NCI-H460 (cell line): ENCODE measurements around the gene APPBP2. TPM values are rescaled to one million over a fixed set of nuclear protein-coding genes. Genes with fewer than 3 reads are reported as not detected.
"Not testable (repeated sequence)": the region's sequence is repeated elsewhere in the genome, so short reads cannot be mapped to it uniquely, and the experiment has no call there.

Experiments used
- DNase-seq: peaks from one replicate; pipeline ENCODE4 v3.0.0-alpha.2; 2016; ENCODE audit warnings: low read depth; ENCODE audit errors: extremely low read depth
- total RNA-seq: library from RNA; depleted of rRNA; stranded (reverse); fragments of >200 nt; shearing (Covaris generic); gene quantifications from 2 replicates; pipeline ENCODE4 v1.2.3, GENCODE V29; 2014

Gene APPBP2
- total RNA-seq, 1 experiment from 2014 or later: 21.5 TPM

DNA sequence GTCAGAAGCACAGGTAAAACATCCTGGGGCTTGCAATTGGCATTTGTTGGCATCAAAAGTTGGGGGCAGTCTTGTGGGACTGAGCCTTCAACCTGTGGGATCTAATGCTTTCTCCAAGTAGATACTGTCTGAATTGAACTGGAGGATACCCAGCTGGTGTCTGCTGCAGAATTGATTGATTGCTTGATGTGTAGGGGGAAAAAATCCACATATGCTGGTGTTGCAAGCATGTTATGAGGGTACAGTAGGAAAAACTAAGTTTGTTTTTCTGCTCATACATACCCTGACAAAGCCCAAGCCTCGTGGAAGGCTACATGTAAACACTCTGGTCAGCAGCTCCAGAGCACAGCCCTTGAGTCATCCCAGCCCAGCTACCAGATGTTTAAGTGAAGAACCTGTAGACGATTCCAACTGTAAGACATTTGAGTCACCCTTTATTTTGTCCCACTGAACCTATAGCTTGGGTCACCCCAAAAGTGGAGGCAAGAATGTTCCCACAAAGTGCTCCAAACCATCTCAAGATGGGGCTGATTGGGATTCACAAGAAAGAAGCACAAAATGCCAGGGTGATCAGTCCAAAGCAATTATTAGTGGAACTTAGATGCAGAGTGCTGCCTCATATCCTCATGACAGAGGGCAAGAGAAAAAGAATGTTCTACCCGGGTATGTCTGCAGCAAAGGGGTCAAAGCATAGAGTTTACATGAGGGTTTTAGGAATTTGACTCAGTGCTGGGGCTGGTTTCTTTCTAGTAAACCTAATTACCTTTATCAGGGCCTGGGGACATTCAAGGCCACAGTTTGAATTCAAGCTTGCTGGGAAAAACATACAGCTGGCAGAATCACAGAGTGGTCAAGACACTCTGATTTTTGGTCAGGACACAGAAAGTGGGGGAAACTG lies 9.6 kb upstream of the APPBP2 start:
- no peak for DNase-seq

DNA sequence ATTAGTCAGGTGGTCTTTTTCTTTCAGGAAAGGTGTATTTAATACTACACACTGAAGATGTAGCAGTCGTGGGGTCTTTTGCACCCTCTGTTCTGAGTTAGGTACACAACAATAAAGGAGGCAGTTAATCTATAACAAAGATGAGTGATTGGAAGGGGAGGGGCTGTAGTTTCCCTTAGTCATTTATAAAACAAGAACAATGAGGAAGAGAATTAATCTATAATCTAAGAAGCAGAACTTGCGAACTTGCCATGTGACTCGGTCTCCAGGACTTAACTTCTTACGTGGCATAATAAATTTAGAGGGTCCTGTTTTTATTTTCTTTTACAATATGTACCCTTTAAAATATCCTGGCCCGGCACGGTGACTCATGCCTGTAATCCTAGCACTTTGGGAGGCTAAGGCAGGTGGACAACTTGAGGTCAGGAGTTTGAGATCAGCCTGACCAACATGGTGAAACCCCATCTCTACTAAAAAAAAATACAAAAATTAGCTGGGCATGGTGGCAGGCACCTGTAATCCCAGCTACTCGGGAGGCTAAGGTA lies 8.6 kb upstream of the APPBP2 start:
- DNase-seq: no peak

DNA sequence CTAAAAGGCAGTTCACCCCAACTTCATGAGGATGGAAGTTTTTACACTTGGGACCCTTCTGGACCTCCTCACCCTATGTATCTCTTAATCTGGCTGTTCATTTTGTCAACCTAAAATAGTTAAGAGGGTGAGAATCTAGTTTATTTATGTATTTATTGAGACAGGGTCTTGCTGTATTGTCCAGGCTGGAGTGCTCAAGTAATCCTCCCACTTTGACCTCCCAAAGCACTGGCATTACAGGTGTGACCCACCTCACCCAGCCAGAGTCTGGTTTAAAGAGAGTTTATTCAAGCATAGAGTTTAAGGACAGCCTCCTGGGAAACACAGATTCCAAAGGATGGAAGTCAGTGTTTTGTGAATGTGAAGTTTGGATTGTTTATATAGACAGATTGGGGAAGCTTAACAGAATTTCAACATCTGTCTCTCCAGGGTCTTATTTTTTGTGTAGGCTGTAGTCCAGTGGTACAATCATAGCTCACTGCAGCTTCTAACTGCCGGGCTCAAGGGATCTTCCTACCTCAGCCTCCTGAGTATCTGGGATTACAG lies 8.0 kb upstream of the APPBP2 start:
- DNase-seq: no peak

DNA sequence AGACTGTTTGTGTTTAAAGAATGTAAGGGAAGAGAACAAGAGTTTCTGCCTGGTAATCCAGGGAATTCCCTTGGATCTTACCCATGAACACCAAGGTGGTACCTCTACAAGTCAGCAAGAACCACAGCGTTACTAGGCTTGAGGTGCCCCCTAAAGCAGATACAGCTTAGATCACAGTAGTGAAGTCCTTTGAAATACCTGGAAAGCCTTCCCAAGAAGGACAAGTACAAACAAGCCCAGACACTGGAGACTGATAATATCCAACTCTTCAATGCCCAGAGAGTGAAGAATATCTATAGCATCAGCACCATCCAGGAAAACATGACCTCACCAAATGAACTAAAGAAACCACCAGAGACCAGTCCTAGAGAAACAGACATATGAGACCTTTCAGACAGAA lies 3.8 kb upstream of the APPBP2 start:
- DNase-seq: no peak

DNA sequence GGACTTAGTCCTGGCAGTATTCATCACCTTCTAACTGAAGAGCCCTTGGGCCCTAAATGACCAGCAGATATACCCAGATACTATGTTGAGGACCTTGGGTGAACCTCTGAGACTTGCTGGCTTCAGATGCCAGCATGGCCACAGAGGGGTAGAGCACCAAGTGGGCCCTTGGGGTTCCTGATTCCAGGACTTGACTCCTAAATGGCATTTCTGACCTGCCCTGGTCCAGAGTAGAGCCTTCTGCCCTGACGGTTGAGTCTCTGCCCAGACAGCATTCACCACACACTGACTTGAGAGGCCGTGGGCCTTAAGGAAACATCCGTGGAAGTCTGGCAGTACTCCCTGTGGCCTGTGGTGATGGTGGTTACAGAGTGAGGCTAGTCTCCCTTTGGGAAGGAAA lies 2.8 kb upstream of the APPBP2 start:
- DNase-seq: no peak

DNA sequence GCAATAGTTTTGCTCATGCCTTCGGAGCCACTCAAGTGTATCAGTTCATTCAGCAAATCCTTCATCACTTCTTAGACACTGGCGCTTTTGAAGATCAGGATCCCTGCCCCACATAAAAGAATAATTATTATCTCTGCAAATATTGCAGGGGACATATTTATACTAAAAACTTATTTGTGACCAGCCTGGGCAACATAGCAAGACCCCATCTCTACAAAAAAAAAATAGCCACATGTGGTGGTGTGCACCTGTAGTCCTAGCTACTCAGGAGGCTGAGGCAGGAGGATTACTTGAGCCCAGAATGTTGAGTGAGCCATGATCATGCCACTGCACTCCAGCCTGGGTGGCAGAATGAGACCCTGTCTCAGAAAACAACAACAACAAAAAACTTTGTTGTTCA lies 1.7 kb upstream of the APPBP2 start:
- DNase-seq: no peak

DNA sequence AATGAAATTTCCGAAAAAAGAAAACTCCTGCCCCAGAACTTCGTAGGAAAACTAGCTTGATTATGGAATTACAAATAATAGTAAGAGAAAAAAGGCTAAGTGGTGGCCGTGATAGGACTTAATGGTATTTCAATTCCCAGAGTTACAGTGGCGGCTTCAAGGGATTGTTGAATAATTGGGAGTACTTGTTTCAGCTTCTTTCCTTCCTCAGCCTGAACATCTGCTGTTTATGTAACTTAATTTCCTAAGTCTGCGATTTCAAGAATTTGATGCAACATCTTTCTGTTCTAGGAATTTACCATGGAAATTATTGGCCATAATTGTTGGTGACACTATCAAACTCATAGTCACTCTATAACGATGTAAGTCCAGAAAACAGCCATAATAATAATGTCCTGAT lies 684 bp upstream of the APPBP2 start:
- DNase-seq: no peak

DNA sequence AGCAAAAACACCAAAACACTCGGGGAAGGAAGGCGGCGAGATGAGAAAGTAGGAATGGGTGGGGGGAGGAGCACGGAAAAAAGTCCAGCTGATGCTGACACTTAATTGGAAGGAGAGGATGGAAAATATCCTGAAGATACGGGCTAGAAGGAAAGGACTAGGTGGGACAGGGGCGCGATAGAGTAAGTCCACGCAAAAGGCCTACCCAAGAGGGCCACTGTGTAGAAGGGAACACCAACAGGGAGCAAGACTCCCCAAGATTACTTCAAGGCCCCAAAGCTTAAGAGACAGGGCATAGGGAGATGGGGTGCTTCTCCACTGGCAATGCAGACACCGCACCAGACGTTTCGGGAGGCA lies 736 bp downstream of the APPBP2 start:
- DNase-seq: no peak

DNA sequence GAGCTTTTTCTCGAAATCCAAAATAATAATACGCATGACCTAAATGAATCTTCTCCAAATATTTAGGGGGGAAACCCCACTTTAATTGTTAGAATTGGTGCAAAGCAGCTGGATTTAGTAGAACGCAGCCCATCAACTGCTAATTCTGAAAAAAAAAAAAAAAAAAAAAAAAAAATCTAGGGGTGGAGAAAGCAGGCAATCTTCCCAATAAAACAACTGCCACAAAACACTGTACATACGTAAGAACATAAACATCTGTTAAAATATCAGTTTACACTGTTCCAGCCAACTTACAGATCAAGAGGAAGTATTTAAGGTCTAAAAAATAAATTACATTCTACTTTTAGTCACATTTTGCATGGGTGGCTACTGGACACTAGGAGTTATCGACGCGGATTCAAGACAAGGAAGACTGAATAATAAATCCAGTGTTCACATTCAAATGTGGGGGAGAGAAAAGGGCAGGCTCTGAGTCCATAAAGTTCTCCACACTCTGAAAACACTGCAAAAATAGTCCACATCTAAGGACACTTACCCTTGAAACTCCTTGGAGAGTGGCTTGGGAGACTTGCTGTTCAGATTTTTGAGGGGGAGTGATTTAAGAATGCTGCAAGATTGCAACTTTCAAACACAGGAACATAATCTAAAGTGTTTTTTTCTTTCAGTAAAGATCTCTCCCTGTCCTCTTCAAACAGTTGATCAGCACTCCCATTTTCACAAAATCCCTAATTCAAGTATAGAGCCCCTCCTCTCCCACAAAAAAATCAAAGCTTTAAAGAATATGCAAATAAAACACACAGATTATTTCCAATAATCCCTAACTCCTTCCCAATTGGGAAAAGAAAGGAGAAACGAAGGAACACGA lies 1.3 kb downstream of the APPBP2 start:
- DNase-seq: no peak

DNA sequence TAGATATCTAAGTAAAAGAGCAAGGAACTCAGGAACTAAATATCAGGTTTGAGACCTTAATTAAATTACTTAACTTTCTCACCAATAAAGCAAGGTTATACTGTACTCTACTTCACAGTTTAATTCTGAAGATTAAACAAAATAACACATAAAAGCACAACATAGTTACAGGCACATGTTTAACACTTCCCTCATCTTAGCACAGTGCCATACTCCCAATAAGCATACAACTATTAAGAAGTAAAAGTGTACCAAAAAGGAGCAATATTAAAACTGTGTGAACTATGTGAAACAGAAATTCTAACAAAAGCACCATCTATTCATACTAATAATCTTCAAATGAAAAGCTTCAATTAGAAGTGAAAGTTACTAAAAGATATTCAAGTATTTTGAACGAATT lies 2.2 kb downstream of the APPBP2 start:
- no peak for DNase-seq

DNA sequence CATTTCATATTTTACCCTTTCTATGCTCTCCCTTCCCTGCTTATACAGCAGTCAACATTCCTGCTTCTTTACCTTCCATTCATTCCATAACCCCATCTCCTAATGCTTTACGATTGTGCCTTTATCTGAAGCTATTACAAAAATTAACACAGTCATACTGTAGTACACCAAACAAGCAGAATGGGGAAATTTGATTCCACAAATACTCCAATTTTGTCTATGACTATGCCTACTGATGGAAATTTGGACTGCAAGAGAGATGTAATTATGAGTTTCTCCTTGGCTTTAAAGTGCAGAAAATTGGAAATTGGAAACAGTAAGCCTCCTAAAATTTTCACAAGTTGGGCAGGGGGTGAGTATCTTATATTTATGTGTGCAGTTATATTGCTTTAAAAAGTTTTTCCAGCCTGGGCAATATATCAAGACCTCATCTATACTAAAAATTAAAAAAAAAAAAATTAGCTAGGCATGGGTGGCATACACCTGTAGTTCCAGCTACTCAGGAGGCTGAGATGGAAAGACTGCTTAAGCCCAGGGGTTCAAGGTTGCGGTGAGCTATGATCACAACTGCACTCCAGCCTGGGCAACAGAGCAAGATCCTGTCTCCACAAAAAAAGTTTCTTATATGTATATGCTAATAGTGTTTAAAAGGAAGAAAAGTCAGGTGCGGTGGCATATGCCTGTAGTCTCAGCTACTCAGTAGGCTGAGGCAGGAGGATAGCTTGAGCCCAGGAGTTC lies 3.0 kb downstream of the APPBP2 start:
- no peak for DNase-seq

DNA sequence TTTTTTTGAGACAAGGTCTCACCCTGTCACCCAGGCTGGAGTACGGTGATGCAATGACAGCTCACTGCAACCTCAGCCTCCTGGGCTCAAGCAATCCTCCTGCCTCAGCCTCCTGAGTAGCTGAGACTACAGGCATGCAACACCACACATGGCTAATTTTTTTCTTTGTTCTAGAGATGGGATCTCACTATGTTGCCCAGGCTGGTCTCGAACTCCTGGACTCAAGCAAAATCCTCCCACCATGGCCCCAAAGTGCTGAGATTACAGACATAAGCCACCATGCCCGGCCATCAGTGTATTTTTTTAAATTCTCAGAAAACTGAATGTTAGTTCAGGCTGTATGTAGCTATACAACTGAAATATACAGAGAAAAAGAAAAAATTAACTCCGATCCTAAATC lies 6.2 kb downstream of the APPBP2 start:
- DNase-seq: no peak

DNA sequence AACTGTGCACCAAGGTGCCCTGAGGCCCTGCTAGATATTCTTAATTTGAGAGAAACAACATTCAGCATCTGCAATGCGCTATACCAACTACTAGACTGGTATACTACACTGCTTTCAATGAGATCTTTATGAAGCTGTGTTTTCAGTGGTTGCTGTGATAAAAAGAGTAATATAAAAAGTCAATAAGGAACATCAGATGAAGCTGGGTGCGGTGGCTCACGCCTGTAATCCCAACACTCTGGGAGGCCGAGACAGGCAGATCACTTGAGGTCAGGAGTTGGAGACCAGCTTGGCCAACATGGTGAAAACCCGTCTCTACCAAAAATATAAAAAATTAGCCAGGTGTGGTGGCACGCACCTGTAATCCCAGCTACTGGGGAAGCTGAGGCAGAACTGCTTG lies 10.4 kb downstream of the APPBP2 start:
- not testable (repeated sequence) for DNase-seq

DNA sequence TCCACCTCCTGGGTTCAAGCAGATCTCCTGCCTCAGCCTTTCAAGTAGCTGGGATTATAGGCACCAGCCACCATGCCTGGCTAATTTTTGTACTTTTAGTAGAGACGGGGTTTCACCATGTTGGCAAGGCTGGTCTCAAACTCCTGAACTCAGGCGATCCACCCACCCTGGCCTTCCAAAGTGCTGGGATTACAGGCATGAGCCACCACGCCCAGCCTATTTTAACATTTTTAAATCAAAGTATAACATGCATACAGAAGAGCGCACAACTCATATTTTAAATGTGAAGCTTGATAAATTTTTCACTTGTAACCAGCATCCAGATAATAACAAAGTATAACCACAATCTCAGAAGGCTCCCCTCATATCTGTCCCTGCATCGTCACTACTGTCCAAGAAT lies 10.8 kb downstream of the APPBP2 start:
- DNase-seq: not testable (repeated sequence)

DNA sequence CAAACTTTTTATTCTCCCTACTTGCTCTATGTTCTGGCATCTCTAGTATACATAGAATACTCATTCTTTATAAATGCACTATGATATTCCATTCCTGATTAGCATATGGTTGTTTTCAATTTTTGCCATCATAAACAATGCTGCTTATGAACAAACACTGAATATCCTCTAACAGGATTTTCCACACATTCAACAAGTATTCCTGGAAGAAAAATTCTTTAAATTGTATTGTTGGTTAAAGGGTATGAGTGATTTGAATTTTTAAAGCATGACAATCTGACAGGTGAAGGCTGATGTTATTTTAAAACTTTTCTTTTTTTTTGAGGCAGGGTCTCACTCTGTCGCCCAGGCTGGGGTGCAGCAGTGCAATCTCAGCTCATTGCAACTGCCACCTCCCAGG lies 11.5 kb downstream of the APPBP2 start:
- DNase-seq: no peak

DNA sequence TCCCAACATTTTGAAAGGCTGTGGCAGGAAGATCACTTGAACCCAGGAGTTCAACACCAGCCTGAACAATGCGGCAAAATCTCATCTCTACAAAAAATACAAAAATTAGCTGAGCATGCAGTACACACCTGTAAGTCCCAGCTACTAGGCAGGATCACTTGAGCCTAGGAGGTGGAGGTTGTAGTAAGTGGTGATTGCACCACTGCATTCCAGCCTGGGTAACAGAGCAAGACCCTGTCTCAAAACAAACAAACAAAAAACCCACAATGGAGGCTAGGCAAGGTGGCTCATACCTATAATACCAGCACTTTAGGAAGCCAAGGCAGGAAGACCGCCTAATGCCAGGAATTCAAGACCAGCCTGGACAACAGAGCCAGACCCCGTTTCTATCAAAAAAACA lies 12.0 kb downstream of the APPBP2 start:
- no peak for DNase-seq

DNA sequence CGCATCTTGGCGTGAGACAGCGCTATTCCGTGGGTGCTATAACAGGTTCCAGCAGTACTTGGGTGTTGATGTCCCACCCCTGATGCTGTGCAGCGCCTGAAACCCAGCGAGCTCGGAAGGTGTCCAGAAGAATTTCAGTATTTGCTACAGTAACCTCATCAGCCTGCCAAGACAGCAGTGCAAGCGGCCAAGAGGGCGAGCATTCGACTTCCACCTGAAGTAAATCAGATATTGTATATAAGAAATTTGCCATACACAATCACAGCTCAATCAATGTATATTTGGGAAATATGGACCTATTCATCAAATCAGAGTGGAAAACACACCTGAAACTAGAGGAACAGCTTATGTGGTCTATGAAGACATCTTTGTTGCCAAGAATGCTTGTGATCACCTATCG lies 13.0 kb downstream of the APPBP2 start:
- no peak for DNase-seq

DNA sequence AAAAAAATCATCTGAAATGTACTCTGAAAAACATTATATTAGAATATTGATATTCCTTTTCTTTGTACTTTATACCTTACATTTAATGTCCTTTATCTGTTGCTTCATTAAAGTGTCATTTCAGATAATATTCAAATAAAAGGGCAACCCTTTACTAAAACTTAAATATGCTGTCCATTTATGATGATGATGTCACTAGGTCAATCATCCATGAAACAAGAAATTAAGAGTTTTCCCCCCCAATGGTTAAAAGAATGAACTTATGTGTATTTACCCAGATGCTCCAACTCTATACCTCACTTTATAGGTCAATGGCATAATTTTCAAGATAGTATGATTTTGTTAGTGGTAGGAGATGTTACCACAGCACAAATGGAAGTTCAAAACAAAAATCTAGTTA lies 15.3 kb downstream of the APPBP2 start:
- no peak for DNase-seq

DNA sequence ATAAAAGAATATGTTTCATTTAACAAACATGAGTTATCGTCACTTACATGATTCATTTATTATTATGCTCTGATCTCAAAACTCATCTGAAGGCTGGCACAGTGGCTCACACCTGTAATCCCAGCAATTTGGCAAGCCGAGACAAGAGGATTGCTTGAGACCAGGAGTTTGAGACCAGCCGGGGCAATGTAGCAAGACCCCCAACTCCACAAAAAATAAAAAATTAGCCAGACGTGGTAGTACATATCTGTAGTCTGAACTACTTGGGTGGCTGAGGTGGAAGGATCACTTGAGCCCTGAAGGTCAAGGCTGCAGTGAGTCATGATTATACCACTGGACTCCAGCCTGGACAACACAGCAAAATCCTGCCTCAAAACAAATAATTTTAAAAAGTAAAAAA lies 16.0 kb downstream of the APPBP2 start:
- no peak for DNase-seq

DNA sequence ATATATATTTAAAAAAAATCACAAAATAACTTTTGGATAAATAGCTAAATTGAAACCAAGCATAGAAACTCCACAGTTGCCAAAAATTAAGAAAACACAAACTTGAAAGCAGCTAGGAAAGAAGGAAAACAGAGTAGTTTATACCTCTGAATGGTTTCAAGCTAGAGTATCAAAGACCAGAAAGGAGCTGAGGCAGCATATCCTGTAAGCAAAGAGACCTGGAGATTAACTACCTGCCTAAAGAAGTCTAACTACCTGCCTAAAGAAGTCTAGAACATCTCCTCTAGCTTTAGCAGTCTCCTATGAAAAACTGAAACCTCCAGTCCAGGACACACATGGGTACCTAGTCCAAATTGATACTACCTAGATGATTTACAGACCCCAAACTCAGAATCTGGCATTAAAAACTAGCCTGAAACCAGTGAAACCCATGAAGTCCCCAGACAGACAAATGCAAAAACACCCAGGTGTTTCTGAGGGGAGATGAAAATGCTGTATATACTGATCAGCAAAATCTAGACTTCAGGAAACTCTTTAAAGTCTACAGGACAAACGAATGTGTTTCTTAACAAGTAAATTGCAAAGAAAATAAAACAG lies 17.6 kb downstream of the APPBP2 start:
- no peak for DNase-seq
